ENCODE data around the gene SPTLC3. TPM values are rescaled to one million over a fixed set of nuclear protein-coding genes. Genes with fewer than 3 reads are reported as not detected.

SPTLC3 gene
- total and polyA plus RNA-seq, 2 experiments from 2014 or later, result 0.52 to 0.66 TPM

GRCh38 chr20:13012886-13013285, 4.1 kb downstream of the SPTLC3 start:
- Histone ChIP-seq H3K4me2 (no peak overlapping the region), H4K20me1 (replicated peaks; ENCODE audit: insufficient read depth) (no peaks in the 10 kb centered on the region), H3K79me2 (replicated peaks; ENCODE audit: insufficient read depth) (no peaks in the 10 kb centered on the region), H3K9me2 (ENCODE audit: insufficient read depth) (peaks cover 4% of the 10 kb centered on the region; the same call in 1 of the 2 replicates), H3K4me1 (ENCODE audit: insufficient read depth) (peaks cover 16% of the 10 kb centered on the region; the same call in 1 of the 2 replicates), H3K27me3 (ENCODE audit: insufficient read depth) (no peaks in the 10 kb centered on the region), H3K36me3 (ENCODE audit: insufficient read depth) (no peaks in the 10 kb centered on the region), H2AFZ (peak overlapping the region; percentile 20; the same call in 1 of the 2 replicates), H3F3A (replicated peaks; ENCODE audit: low read depth) (no peaks in the 10 kb centered on the region), H3K4me3 (no peak overlapping the region), H3K27ac (ENCODE audit: low read depth) (no peak overlapping the region)
- no peak overlapping the region for H3K4me3 Mint-ChIP-seq
- H3K27me3 Mint-ChIP-seq (ENCODE audit: insufficient read depth, low read depth, poor library complexity), result no peaks in the 10 kb centered on the region
- H3K27ac Mint-ChIP-seq, result no peak overlapping the region
- no peaks in the 10 kb centered on the region for H3K36me3 Mint-ChIP-seq (ENCODE audit: low read depth)
- no peaks in the 10 kb centered on the region for H3K9me3 Mint-ChIP-seq
- peak; percentile 50 for DNase-seq (ENCODE audit: low spot score)
- H3K4me1 Mint-ChIP-seq, result peaks cover 31% of the 10 kb centered on the region
- 0 out of 2 replicates have a peak, but pooled peaks have one; percentile 46 for TF ChIP-seq ZNF462 (CRISPR knock-in tag; IDR thresholded peaks at IDR 0.05)
- no peak for TF ChIP-seq POLR2AphosphoS5 (IDR thresholded peaks at IDR 0.05; ENCODE audit: low read depth)
- TF ChIP-seq JUNB (IDR thresholded peaks at IDR 0.05; ENCODE audit: unreplicated experiment), result no peak
- no peak for TF ChIP-seq ZNF114 (CRISPR knock-in tag; IDR thresholded peaks at IDR 0.05)
- TF ChIP-seq ETS1 (IDR thresholded peaks at IDR 0.05), result no peak
- no peak for TF ChIP-seq ZNF331 (CRISPR knock-in tag; IDR thresholded peaks at IDR 0.05; ENCODE audit: low read depth)
- no peak for TF ChIP-seq CTCF (conservative IDR thresholded peaks at IDR 0.05; ENCODE audit: low read depth in 2 of 2)
- TF ChIP-seq REST (IDR thresholded peaks at IDR 0.05; ENCODE audit: unreplicated experiment), result no peak
- peak; percentile 71 for ATAC-seq
